AG09319 (cell line): ENCODE results near the gene RNF19B.

Source experiments
- DNase-seq: peaks from one replicate; pipeline ENCODE4 v3.0.0-alpha.2; 2010; ENCODE audit warnings: low read depth; ENCODE audit errors: extremely low read depth
- TF ChIP-seq, protein P1 (sequence below): IDR thresholded peaks from 2 replicates; pipeline ENCODE4 v1.5.1; 2011; ENCODE audit warnings: low read depth, mild to moderate bottlenecking, inconsistent platforms, low read length, moderate library complexity

Gene RNF19B

DNA sequence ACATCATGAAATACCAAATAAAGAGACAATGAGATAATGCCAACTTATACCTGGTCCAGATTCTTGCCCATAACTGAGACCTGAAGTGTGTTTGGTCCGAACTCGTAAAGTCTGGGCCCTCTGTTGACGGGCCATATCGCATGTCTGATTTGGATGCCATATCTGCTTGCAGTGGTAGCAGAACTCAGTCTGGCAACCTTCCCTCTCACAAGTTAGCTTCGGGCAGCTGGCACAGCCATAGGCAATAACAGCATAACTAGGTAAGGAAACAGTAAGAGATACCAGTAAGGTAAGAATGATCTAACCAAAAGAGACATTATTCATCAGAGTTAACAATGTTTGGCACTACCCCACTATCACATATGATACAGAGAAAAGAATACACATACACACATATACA lies 15.1 kb downstream of the RNF19B start:
- TF ChIP-seq, protein P1, sequence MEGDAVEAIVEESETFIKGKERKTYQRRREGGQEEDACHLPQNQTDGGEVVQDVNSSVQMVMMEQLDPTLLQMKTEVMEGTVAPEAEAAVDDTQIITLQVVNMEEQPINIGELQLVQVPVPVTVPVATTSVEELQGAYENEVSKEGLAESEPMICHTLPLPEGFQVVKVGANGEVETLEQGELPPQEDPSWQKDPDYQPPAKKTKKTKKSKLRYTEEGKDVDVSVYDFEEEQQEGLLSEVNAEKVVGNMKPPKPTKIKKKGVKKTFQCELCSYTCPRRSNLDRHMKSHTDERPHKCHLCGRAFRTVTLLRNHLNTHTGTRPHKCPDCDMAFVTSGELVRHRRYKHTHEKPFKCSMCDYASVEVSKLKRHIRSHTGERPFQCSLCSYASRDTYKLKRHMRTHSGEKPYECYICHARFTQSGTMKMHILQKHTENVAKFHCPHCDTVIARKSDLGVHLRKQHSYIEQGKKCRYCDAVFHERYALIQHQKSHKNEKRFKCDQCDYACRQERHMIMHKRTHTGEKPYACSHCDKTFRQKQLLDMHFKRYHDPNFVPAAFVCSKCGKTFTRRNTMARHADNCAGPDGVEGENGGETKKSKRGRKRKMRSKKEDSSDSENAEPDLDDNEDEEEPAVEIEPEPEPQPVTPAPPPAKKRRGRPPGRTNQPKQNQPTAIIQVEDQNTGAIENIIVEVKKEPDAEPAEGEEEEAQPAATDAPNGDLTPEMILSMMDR: no peak
- no peak for DNase-seq

DNA sequence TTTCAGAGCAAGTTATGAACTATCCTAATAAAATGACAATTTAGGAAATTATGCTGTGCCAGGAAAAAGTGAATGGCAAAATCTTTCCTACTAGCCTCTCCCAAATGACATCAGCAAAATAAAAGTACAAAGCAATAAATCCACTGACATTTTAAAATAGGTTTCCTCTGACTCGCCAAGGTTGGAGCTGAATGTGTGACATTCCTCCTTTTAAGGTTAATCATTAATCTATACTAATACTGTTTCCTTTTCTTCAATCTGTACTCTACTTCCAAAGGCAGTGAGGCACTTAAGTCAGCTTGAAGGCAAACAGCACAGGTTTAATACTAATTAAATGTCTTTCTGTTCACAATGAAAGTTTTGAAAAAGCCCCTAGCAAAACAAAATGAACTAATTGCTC lies 15.7 kb downstream of the RNF19B start:
- no peak for DNase-seq

DNA sequence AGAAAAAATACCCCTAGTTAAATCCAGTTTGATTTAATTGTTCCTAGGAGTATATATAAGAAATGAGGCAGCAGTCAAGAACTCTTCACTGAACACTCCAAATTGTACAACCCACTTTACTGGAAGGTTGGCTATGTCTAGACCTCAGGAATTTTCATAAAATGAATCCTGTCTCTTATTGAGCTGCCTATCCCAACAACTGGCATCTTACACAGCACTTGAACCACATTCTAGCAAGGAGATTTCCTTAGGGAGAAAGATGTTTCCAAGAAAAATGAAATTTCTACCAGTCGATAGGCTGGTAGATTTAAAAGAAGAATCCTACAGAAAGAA lies 16.3 kb downstream of the RNF19B start:
- no peak for DNase-seq
- TF ChIP-seq, protein P1: no peak

More for the DNA sequence above, 15.7 kb downstream of the RNF19B start:
- TF ChIP-seq, protein P1: no peak

DNA sequence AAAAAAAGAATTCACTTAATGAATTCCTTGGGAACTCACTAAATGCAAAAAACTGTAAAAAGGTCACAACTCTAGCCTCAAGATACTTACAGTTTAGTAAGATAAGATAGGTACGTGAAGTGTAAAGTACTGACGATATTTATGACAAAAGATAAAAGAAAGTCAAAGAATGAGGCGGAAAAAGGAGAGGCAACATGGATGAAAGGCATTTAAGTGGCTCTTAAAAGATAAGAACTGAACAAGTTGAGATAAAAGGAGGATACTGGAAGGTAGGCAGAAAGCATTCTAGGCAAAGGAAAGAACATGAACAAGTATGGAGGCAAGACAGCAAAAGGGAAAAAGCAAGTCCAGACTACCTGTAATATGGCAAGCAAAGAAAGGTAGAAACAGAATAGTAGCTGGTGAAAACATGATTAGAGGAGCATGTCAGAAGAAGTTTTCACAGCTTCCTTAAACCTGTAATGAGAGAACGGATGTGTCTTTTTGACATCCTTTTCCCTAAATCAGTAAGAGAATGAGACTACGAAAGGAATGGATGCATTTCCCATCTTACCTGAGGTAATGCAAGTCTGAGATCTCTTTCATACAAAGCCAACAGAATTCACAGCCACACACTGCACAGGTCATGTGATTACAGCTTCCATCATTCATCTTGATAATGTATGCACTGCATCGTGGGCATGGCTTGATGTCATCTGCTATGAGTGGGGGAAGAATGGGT lies 16.8 kb downstream of the RNF19B start:
- TF ChIP-seq, protein P1: no peak
- no peak for DNase-seq

DNA sequence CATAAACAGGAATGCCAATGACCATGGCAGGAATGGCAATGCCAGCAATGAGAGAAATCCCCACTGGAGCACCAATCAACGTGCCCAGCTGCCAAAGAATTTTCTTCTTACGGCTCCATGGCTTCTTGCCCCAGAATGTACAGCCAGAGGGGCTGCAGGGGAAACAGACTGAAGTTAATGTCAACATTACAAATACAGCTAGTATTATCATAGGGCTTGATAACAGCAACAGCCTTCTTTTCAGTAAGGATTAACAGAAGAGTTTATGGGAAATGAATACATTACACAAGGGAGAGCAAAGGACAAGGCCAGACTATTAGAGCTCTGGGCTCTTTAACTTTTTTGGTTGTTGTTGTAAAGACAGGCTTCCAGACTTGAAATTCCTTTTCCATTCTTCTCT lies 18.2 kb downstream of the RNF19B start:
- TF ChIP-seq, protein P1: no peak
- no peak for DNase-seq

DNA sequence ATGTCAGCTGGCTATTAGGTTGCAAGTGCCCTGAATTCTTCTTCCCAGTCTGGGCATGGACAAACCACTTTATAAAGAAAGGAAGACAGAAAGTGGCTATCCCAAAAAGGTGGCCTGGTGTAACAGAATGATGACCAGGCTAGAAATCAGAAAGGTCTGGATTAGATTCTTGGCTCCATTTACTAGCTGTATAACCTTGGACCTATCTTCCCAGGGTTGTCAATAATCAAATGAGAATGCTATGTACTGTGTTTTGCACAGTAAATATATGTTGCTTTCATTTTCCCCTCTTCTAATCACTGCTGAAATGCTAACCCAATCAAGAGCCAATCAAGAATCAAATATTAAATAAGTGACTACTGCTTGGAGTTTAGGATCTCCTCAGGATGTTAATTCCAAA lies 20.4 kb downstream of the RNF19B start:
- TF ChIP-seq, protein P1: no peak
- DNase-seq: no peak

DNA sequence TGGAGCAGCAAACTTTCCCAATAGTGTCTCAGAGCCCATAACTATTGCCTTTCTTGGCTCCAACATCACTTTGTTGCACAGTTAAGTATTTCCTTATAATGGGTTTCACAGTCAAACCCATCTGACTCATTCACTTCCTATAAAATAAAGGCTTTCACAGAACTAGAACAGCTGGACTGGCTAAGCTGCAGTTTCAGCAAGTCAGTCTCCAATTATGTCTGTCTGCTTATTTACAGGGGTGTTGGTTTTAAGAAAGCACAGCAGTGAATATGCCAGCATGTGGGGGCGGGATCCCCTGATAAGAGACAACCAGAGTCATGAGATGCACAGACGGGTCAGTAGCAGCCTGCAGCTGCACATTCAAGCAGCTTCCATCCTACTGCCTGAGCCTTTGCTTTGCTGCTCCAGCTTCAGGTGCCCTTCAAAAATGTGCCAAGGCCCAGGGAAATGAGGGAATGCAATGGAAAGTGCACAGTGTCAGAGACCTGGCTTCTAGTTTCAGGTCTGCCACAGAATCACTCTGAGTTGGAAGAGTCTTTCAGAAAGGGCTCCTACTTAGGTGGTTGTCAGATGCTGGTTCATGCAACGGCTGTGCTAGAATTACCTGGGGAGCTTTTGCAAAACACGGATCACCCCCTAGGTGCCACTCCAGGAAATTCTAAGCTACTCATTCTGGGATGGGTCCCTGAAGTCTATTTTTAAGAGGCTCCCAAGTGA lies 24.8 kb downstream of the RNF19B start:
- TF ChIP-seq, protein P1: no peak
- DNase-seq: peak; percentile 58
